Measurements from ENCODE around the gene SLC39A6. TPM values are rescaled to one million over a fixed set of nuclear protein-coding genes. Genes with fewer than 3 reads are reported as not detected.

The SLC39A6 gene
- polyA plus RNA-seq, 1 donor from 2014 or later: 298 TPM

DNA sequence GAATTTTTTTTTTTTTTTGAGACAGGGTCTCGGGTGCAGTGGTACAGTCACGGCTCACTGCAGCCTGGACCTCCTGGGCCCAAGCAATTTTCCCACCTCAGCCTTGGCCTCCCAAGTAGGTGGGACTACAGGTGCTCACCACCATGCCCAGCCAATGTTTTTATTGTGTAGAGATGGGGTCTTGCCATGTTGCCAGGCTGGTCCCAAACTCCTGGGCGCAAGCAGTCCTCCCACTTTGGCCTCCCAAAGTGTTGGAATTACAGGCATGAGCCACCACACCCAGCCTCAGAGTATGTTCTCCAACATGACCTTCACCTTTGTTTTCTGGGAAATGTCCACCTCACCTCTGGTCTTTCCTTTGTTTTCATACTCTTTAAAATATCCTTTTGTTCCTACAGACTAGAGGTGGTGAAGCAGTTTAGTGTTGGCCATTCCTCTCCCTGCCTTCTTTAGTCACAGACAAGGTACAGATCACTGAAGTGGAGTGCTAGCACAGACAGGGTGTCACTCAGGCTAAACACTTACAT, 38.6 kb upstream of the SLC39A6 start:
- H3K27me3 ChIP-seq (ENCODE audit: insufficient read depth, low read depth, low read length): no peaks in the 10 kb centered on the region
- no peak overlapping the region for H3K4me3 ChIP-seq (ENCODE audit: low read length)
- no peaks in the 10 kb centered on the region for H3K9me3 ChIP-seq (ENCODE audit: low read length)
- TF ChIP-seq, protein P1, sequence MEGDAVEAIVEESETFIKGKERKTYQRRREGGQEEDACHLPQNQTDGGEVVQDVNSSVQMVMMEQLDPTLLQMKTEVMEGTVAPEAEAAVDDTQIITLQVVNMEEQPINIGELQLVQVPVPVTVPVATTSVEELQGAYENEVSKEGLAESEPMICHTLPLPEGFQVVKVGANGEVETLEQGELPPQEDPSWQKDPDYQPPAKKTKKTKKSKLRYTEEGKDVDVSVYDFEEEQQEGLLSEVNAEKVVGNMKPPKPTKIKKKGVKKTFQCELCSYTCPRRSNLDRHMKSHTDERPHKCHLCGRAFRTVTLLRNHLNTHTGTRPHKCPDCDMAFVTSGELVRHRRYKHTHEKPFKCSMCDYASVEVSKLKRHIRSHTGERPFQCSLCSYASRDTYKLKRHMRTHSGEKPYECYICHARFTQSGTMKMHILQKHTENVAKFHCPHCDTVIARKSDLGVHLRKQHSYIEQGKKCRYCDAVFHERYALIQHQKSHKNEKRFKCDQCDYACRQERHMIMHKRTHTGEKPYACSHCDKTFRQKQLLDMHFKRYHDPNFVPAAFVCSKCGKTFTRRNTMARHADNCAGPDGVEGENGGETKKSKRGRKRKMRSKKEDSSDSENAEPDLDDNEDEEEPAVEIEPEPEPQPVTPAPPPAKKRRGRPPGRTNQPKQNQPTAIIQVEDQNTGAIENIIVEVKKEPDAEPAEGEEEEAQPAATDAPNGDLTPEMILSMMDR (IDR thresholded peaks at IDR 0.05; ENCODE audit: poor library complexity, severe bottlenecking): no peak
- TF ChIP-seq EZH2 (IDR thresholded peaks at IDR 0.05; ENCODE audit: borderline replicate concordance, insufficient read depth, low read length, poor library complexity, severe bottlenecking): no peak
- TF ChIP-seq POLR2AphosphoS5 (IDR thresholded peaks at IDR 0.05): no peak
- TF ChIP-seq MXI1 (conservative IDR thresholded peaks at IDR 0.05; ENCODE audit: poor library complexity, severe bottlenecking): no peak
- TF ChIP-seq, protein P2, sequence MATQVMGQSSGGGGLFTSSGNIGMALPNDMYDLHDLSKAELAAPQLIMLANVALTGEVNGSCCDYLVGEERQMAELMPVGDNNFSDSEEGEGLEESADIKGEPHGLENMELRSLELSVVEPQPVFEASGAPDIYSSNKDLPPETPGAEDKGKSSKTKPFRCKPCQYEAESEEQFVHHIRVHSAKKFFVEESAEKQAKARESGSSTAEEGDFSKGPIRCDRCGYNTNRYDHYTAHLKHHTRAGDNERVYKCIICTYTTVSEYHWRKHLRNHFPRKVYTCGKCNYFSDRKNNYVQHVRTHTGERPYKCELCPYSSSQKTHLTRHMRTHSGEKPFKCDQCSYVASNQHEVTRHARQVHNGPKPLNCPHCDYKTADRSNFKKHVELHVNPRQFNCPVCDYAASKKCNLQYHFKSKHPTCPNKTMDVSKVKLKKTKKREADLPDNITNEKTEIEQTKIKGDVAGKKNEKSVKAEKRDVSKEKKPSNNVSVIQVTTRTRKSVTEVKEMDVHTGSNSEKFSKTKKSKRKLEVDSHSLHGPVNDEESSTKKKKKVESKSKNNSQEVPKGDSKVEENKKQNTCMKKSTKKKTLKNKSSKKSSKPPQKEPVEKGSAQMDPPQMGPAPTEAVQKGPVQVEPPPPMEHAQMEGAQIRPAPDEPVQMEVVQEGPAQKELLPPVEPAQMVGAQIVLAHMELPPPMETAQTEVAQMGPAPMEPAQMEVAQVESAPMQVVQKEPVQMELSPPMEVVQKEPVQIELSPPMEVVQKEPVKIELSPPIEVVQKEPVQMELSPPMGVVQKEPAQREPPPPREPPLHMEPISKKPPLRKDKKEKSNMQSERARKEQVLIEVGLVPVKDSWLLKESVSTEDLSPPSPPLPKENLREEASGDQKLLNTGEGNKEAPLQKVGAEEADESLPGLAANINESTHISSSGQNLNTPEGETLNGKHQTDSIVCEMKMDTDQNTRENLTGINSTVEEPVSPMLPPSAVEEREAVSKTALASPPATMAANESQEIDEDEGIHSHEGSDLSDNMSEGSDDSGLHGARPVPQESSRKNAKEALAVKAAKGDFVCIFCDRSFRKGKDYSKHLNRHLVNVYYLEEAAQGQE (IDR thresholded peaks at IDR 0.05; ENCODE audit: borderline replicate concordance): no peak
- no peak for TF ChIP-seq EP300 (conservative IDR thresholded peaks at IDR 0.05; ENCODE audit: poor library complexity, severe bottlenecking)
- TF ChIP-seq SMC3 (conservative IDR thresholded peaks at IDR 0.05; ENCODE audit: poor library complexity): no peak
- TF ChIP-seq TAF1 (IDR thresholded peaks at IDR 0.05; ENCODE audit: low read depth): no peak
- H3K9me2 ChIP-seq (ENCODE audit: insufficient read depth, low read length): no peaks in the 10 kb centered on the region
- no peak overlapping the region for H2AFZ ChIP-seq (ENCODE audit: low read depth, low read length)
- H3K9ac ChIP-seq (ENCODE audit: low read length): no peak overlapping the region
- no peaks in the 10 kb centered on the region for H3K79me2 ChIP-seq (replicated peaks; ENCODE audit: insufficient read depth, low read length)
- H3K27ac ChIP-seq (ENCODE audit: low read length): no peak overlapping the region
- peaks cover 3% of the 10 kb centered on the region for H3K36me3 ChIP-seq (ENCODE audit: insufficient read depth, low read length)
- no peak overlapping the region for H3K4me2 ChIP-seq (ENCODE audit: low read length)
- H3F3A ChIP-seq (ENCODE audit: insufficient read depth, low read length, poor library complexity, severe bottlenecking): no peaks in the 10 kb centered on the region
- no peaks in the 10 kb centered on the region for H4K20me1 ChIP-seq (ENCODE audit: insufficient read depth)

DNA sequence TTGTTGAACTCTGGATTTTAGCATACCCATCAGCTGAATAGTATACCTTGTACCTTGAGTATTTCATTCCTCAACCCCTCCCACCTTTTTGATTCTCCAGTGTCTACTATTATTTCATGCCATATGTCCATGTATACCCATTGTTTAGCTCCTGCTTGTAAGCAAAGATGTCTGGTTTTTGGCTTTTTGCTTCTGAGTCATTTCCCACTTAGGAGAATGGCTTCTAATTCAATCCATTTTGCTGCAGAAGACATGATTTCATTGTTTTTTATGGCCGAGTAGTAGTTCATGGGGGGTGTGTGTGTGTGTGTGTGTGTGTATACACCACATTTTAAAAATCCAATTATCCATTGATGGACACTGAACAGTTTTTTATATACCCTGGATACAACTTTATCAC, 33.8 kb upstream of the SLC39A6 start:
- Histone ChIP-seq H2AFZ (ENCODE audit: low read depth, low read length) (no peak overlapping the region), H3F3A (ENCODE audit: insufficient read depth, low read length, poor library complexity, severe bottlenecking) (no peaks in the 10 kb centered on the region), H3K27ac (ENCODE audit: low read length) (no peak overlapping the region), H3K9me3 (ENCODE audit: low read length) (no peaks in the 10 kb centered on the region), H3K9ac (ENCODE audit: low read length) (no peak overlapping the region), H3K4me3 (ENCODE audit: low read length) (no peak overlapping the region), H3K79me2 (replicated peaks; ENCODE audit: insufficient read depth, low read length) (no peaks in the 10 kb centered on the region), H3K27me3 (ENCODE audit: insufficient read depth, low read depth, low read length) (no peaks in the 10 kb centered on the region), H3K36me3 (ENCODE audit: insufficient read depth, low read length) (peaks cover 3% of the 10 kb centered on the region), H4K20me1 (ENCODE audit: insufficient read depth) (no peaks in the 10 kb centered on the region), H3K4me2 (ENCODE audit: low read length) (no peak overlapping the region), H3K9me2 (ENCODE audit: insufficient read depth, low read length) (no peaks in the 10 kb centered on the region)
- TF ChIP-seq EP300 (conservative IDR thresholded peaks at IDR 0.05; ENCODE audit: poor library complexity, severe bottlenecking) (no peak), EZH2 (IDR thresholded peaks at IDR 0.05; ENCODE audit: borderline replicate concordance, insufficient read depth, low read length, poor library complexity, severe bottlenecking) (no peak)
- TF ChIP-seq, protein P2 (IDR thresholded peaks at IDR 0.05; ENCODE audit: borderline replicate concordance): no peak
- TF ChIP-seq, protein P1 (IDR thresholded peaks at IDR 0.05; ENCODE audit: poor library complexity, severe bottlenecking): no peak
